ENCODE results near the gene PPTC7. TPM values are rescaled to one million over a fixed set of nuclear protein-coding genes. Genes with fewer than 3 reads are reported as not detected.

Gene PPTC7
- total and polyA plus RNA-seq, 2 of the 8 experiments (the other 6 are each of a cell fraction or from before 2014, with no cell fraction given) = 8.1 to 15.9 TPM

- Histone ChIP-seq H4K91ac (replicated peaks; ENCODE audit: insufficient read length, low read length) (no peak overlapping the region), H2BK15ac (ENCODE audit: low read length) (no peak overlapping the region), H2AK5ac (ENCODE audit: low read depth, low read length) (no peak overlapping the region), H3K4me2 (ENCODE audit: insufficient read depth in 1 of 2, low read depth in 2 of 2, low read length in 2 of 2) (no peak overlapping the region), H3K9me3 (ENCODE audit: insufficient read depth in 2 of 2, low read depth in 1 of 2, low read length in 1 of 2) (no peaks in the 10 kb centered on the region), H3K14ac (ENCODE audit: insufficient read length) (no peak overlapping the region), H3K27me3 (replicated peaks in 1 of 4; ENCODE audit: control insufficient read depth in 3 of 4, extremely low read depth in 1 of 4, insufficient read depth in 3 of 4, low read length in 3 of 4) (no peaks in the 10 kb centered on the region), H3K4me3 (ENCODE audit: extremely low read depth in 1 of 4, insufficient read depth in 2 of 4, low read depth in 3 of 4, low read length in 4 of 4) (no peak overlapping the region), H3K79me2 (ENCODE audit: control insufficient read depth in 1 of 2, insufficient read depth in 2 of 2, low read length in 2 of 2) (no peaks in the 10 kb centered on the region), H2BK5ac (ENCODE audit: low read depth, low read length) (no peak overlapping the region), H2BK12ac (ENCODE audit: low read depth, low read length) (no peak overlapping the region), H2BK120ac (replicated peaks; ENCODE audit: low read depth, low read length) (no peak overlapping the region), H4K5ac (ENCODE audit: insufficient read length, low read depth, low read length) (no peak overlapping the region), H3K56ac (replicated peaks; ENCODE audit: insufficient read length, low read depth, low read length) (no peak overlapping the region), H4K8ac (ENCODE audit: extremely low read depth, insufficient read depth, low read length) (no peak overlapping the region), H2AFZ (ENCODE audit: low read length) (no peak overlapping the region), H3K36me3 (ENCODE audit: control insufficient read depth in 2 of 4, insufficient read depth in 4 of 4, low read length in 3 of 4) (no peaks in the 10 kb centered on the region), H4K20me1 (replicated peaks in 1 of 2; ENCODE audit: control insufficient read depth in 1 of 2, insufficient read depth in 2 of 2, low read length in 2 of 2) (no peaks in the 10 kb centered on the region), H3K23ac (ENCODE audit: insufficient read length) (no peak overlapping the region), H3K9ac (replicated peaks in 1 of 4; ENCODE audit: extremely low read depth in 1 of 4, low read depth in 3 of 4, low read length in 3 of 4) (no peak overlapping the region), H2BK20ac (ENCODE audit: low read length) (no peak overlapping the region), H3K27ac (ENCODE audit: low read depth, low read length) (no peak overlapping the region), H3K23me2 (ENCODE audit: low read depth, low read length) (no peaks in the 10 kb centered on the region; the same call in 1 of the 2 replicates), H3K4ac (replicated peaks; ENCODE audit: insufficient read length, low read depth, low read length) (no peak overlapping the region), H3K79me1 (ENCODE audit: low read depth, low read length) (no peaks in the 10 kb centered on the region), H3K4me1 (replicated peaks in 1 of 4; ENCODE audit: control insufficient read depth in 3 of 4, insufficient read depth in 4 of 4, low read length in 3 of 4) (no peaks in the 10 kb centered on the region), H3K18ac (ENCODE audit: extremely low read depth, low read length) (no peak overlapping the region)
- DNase-seq (ENCODE audit: low read depth in 1 of 2, low spot score in 2 of 2) = no peak
- WGBS, 2 experiments (ENCODE audit: extremely low coverage in 1 of 2, insufficient coverage in 1 of 2, insufficient read length in 1 of 2, insufficient replicate concordance in 2 of 2, low coverage in 1 of 2, low lambda C conversion rate in 2 of 2, missing lambda C conversion rate in 1 of 2) = 87% methylated on average over 4 of the region's 4 CpGs; no CpG with 5 or more reads in 1 of the 2 experiments
- CTCF ChIA-PET (ENCODE audit: partially characterized antibody) = interaction anchor here (0.6 to 14.6 kb wide), 9 partner anchors 8 to 227 kb away, joined by 3 to 190 read pairs (median 18); partner anchors contain the start of genes ARPC3 and FAM216A
- POLR2A ChIA-PET (ENCODE audit: partially characterized antibody) = interaction anchor here (3.8 kb wide), 1 partner anchor 130 kb away, joined by 17 read pairs; the partner anchor contains the start of genes FAM216A and GPN3
- FAIRE-seq = no peak
- TF ChIP-seq KDM1A (IDR thresholded peaks at IDR 0.05; ENCODE audit: borderline replicate concordance, low read length) = no peak
Measured at GRCh38 chr12:110599334-110599733, 16.2 kb upstream of the PPTC7 start.
